HL-60/S4 treated with phorbol 12-myristate 13-acetate at 8.2 ng/mL for 4 days and 3 days (cell line): ENCODE data around the gene DNMT3B.
"Not testable (repeated sequence)": the region's sequence is repeated elsewhere in the genome, so short reads cannot be mapped to it uniquely, and the experiment has no call there.

Source experiments
- in situ Hi-C: fragments of 300-500 bp; cut with MboI; formaldehyde crosslinking; loops from 2 replicates; pipeline ENCODE4 v1.15.0; 2022; ENCODE audit warnings: low sequenced_read_pairs

DNMT3B gene

GRCh38 chr20:32762754-32763201 lies 593 bp downstream of the DNMT3B start:
- in situ Hi-C loops, result no loop called here

- in situ Hi-C loops, result no loop called here
Measured at GRCh38 chr20:32763202-32764004, 1.2 kb downstream of the DNMT3B start.

- in situ Hi-C loops, result no loop called here
Measured at GRCh38 chr20:32764005-32764960, 2.1 kb downstream of the DNMT3B start.

GRCh38 chr20:32765230-32765875 lies 3.2 kb downstream of the DNMT3B start:
- in situ Hi-C loops, result not testable (repeated sequence)

GRCh38 chr20:32767418-32768198 lies 5.4 kb downstream of the DNMT3B start:
- in situ Hi-C loops, result no loop called here

GRCh38 chr20:32772046-32772445 lies 9.9 kb downstream of the DNMT3B start:
- in situ Hi-C loops, result no loop called here

- in situ Hi-C loops, result no loop called here
Measured at GRCh38 chr20:32773223-32773622, 11.0 kb downstream of the DNMT3B start.

GRCh38 chr20:32773855-32774254 lies 11.7 kb downstream of the DNMT3B start:
- in situ Hi-C loops, result no loop called here

- in situ Hi-C loops, result no loop called here
Measured at GRCh38 chr20:32775336-32775991, 13.3 kb downstream of the DNMT3B start.

- in situ Hi-C loops, result no loop called here
Measured at GRCh38 chr20:32777177-32777956, 15.2 kb downstream of the DNMT3B start.

GRCh38 chr20:32779500-32780211 lies 17.5 kb downstream of the DNMT3B start:
- in situ Hi-C loops, result no loop called here

GRCh38 chr20:32780278-32780677 lies 18.1 kb downstream of the DNMT3B start:
- in situ Hi-C loops, result no loop called here

- in situ Hi-C loops, result no loop called here
Measured at GRCh38 chr20:32780749-32781655, 18.8 kb downstream of the DNMT3B start.

- in situ Hi-C loops, result no loop called here
Measured at GRCh38 chr20:32784369-32785080, 22.3 kb downstream of the DNMT3B start.

GRCh38 chr20:32786059-32786760 lies 24.0 kb downstream of the DNMT3B start:
- in situ Hi-C loops, result no loop called here

- in situ Hi-C loops, result no loop called here
Measured at GRCh38 chr20:32787168-32787567, 25.0 kb downstream of the DNMT3B start.
